Renal cortical epithelial cell (primary cell): Measurements from ENCODE around the gene MDC1. TPM values are rescaled to one million over a fixed set of nuclear protein-coding genes. Genes with fewer than 3 reads are reported as not detected.
A peak's percentile ranks its signal among the peaks of the same experiment; 100 is the strongest.
"Not testable (repeated sequence)": the region's sequence is repeated elsewhere in the genome, so short reads cannot be mapped to it uniquely, and the experiment has no call there.

Source experiments
- DNase-seq: peaks from one replicate; pipeline ENCODE4 v3.0.0-alpha.2; 2011; ENCODE audit warnings: low read depth
- total RNA-seq: library from RNA; depleted of rRNA; stranded (reverse); fragments of >200 nt; gene quantifications from 2 replicates; pipeline ENCODE4 v1.2.3, GENCODE V29; 2014

The MDC1 gene
- 6.4 and 10.2 TPM in 2 replicates for total RNA-seq

GRCh38 chr6:30717129-30717844, at the start of gene MDC1:
Gene MDC1 (minus strand): TSS chr6:30717281. CDS start chr6:30715175, 2,106 bp downstream.
- DNase-seq: peak; percentile 99

- DNase-seq: no peak
These were observed 49.5 kb upstream of the MDC1 start for GRCh38 chr6:30766461-30767157.

- DNase-seq: not testable (repeated sequence)
These were observed 48.4 kb upstream of the MDC1 start for GRCh38 chr6:30765495-30765894.

GRCh38 chr6:30764490-30765043, 47.5 kb upstream of the MDC1 start:
- not testable (repeated sequence) for DNase-seq

GRCh38 chr6:30763618-30764489, 46.8 kb upstream of the MDC1 start:
- DNase-seq: peak; percentile 91

GRCh38 chr6:30763155-30763617, 46.1 kb upstream of the MDC1 start:
- DNase-seq: no peak

- DNase-seq: peak; percentile 86
These were observed 44.8 kb upstream of the MDC1 start for GRCh38 chr6:30761791-30762429.

GRCh38 chr6:30760549-30760948, 43.5 kb upstream of the MDC1 start:
- no peak for DNase-seq

- peak; percentile 98 for DNase-seq
These were observed 42.6 kb upstream of the MDC1 start for GRCh38 chr6:30759575-30760239.

GRCh38 chr6:30757261-30757904, 40.3 kb upstream of the MDC1 start:
- DNase-seq: no peak

- not testable (repeated sequence) for DNase-seq
These were observed 39.4 kb upstream of the MDC1 start for GRCh38 chr6:30756405-30757003.

GRCh38 chr6:30754631-30755030, 37.5 kb upstream of the MDC1 start:
- DNase-seq: no peak

GRCh38 chr6:30752157-30752927, 35.3 kb upstream of the MDC1 start:
- peak; percentile 99 for DNase-seq

GRCh38 chr6:30750379-30750668, 33.2 kb upstream of the MDC1 start:
- DNase-seq: no peak

- DNase-seq: peak; percentile 82
These were observed 32.7 kb upstream of the MDC1 start for GRCh38 chr6:30749554-30750378.

- DNase-seq: peak; percentile 90
These were observed 31.9 kb upstream of the MDC1 start for GRCh38 chr6:30748851-30749540.

- peak; percentile 75 for DNase-seq
These were observed 31.1 kb upstream of the MDC1 start for GRCh38 chr6:30747902-30748769.
